Central memory CD4-positive, alpha-beta T cell (primary cell): Measurements from ENCODE around the gene ABHD4.
A peak's percentile ranks its signal among the peaks of the same experiment; 100 is the strongest.
"Not testable (repeated sequence)": the region's sequence is repeated elsewhere in the genome, so short reads cannot be mapped to it uniquely, and the experiment has no call there.

Source experiments
- DNase-seq: peaks from one replicate; pipeline ENCODE4 v3.0.0; 2022

ABHD4 gene

GRCh38 chr14:22561661-22562579, 36.2 kb upstream of the ABHD4 start:
- peak; percentile 94 for DNase-seq

DNA sequence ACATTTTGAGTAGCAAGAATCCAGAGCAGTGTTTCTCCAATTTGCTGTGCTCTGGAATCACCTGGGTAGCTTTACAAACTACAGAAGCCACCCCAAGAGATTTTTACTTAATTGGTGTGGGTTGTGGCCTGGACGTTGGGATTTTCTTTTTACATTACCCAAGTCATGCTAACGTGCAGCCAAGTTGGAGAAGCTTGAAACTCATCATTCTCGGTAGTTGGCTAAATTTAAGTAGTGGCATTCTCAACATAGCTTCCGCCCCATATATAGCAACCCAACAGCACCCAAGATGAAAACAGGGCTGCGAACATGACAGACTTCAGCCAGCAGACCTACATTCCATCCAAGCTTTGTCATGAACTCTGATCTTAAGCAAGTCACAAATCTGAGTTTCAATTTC, 34.1 kb upstream of the ABHD4 start:
- DNase-seq: no peak

GRCh38 chr14:22564463-22564862, 33.6 kb upstream of the ABHD4 start:
- DNase-seq: no peak

DNA sequence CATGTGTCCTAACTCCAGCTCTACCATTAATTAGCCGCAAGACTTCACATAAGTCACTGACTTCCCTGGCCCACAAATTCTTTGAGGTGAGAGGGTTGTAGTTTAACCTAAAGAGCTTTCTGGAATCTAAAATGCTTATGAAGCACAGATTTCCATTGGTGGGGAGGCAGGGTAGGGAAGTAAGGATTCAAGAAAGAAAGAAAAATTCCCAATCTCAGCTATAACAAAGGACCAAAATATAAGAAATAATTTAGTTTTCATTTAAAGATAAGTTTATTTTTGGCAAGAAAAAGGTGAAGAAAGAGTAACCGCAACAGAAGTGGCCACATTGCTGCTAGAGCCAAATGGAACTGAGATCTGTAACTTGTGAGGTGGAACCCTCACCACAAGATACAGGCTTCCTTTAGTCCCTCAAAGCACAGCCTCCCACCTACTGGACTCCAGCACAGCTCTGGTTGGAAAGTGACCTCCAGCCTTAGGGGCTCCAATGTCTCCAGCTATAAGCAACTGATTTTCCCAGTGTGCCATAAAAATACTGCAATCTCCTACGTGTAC, 32.6 kb upstream of the ABHD4 start:
- no peak for DNase-seq

DNA sequence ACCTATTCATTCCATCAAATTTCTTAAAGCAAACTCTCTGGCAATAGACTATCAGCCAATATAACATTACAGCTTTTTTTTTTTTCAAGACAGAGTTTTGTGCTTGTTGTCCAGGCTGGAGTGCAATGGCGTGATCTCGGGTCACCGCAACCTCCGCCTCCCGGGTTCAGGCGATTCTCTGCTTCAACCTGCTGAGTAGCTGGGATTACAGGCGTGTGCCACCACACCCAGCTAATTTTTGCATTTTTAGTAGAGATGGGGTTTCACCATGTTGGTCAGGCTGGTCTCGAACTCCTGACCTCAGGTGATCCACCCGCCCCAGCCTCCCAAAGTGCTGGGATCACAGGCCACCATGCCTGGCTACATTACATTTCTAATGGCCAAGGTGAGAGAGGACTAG, 31.8 kb upstream of the ABHD4 start:
- DNase-seq: not testable (repeated sequence)

DNA sequence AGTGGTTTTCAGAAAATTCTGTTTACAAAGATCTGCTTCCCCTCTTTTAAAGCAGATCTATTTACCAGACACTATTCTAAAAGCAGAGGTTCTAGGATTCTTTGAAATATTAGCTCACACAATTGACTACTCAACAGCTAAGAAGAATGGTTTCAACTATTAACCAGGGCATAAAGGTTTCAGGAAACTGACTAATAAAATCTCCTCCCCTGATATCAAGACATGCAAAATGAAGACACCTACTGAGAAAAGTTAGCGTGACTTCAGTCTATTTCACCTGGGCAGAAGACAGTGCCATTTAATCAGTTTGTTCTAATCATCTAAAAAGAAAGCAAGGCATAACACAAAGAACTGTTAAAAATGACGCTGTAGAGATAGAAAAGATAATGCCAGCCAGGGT, 31.3 kb upstream of the ABHD4 start:
- no peak for DNase-seq

GRCh38 chr14:22567437-22567836, 30.7 kb upstream of the ABHD4 start:
- DNase-seq: no peak

DNA sequence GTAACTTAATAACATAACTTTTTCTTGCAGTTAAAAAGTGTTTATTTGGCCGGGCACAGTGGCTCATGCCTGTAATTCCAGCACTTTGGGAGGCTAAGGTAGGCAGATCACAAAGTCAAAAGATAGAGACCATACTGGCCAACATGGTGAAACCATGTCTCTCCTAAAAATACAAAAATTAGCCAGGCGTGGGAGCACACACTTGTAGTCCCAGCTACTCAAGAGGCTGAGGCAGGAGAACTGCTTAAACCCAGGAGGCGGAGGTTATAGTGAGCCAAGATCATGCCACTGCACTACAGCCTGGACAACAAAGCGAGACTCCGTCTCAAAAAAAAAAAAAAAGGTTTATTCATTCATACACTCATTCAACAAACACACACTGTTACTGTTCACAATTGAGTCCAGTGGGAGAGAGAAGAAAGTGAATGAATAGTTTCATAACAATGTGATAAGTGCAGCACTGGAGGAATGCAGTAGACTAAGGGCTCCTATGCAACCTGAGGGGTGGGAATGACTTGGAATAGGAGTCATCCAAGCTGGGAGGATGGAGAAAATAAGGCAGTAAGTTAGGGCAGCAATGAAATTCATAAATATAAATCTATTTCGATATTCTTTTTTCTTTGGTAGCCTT, 28.9 kb upstream of the ABHD4 start:
- DNase-seq: no peak

GRCh38 chr14:22569737-22570131, 28.4 kb upstream of the ABHD4 start:
- DNase-seq: no peak

DNA sequence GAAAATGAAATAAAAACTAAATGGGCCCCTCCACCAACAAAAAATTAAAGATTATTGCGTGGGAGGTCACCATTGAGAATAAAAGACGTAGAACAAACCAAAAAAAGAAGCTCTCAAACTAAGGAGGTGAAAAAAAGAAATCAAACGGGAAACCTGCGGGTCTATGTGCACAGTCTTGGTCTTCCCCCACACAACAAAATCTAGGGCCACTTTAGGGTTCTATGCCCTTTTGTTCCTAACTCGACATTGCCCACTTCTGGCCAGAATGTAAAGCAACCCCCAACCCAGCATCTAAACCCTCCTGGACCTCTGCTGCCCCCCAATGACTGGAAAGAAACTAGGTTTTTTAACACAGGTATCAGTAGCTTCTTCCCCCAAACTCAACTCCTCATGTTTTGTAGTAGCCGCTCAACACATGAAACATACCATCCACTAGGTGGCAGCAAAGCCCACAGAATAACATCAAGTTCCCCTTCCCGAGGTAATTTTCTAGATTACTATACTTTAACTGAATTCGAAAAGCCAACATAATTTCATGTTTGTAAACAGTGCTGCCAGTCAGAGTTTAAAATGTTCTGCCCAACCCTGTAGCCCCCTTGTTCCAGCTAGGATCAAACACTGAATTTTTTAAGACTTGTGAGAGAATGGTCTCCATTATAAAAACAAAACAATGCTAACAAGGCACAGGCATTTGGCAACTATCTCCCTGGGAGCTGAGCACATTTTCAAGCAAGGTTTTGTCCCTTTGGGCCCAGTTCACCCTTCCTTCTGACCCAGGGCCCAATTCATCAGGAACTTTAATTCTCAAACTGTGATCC, 27.8 kb upstream of the ABHD4 start:
- DNase-seq: peak; percentile 97

DNA sequence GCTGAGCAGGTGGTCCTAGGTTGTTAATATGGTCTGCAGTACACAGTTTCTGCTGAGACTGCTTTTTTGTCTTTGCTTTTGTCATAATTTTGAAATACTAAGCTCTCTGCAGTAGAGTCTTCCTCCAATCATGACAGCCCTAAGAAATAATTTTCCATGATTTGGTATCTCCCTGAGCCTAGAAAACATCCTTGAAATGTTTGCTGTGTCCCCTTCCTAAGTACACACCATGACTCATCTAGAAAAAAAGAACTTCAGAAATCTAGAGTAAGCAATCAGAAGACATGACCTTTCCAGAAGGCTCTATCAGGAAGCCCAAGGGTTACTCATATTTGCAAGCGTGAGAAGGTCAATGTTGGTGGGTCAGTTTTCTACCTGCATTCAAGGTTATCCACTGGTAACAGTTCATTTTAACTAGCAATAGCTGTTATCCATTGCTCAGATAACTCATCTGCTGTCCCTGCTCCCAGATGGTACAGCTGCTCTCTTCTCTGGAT, 25.5 kb upstream of the ABHD4 start:
- no peak for DNase-seq

- DNase-seq: no peak
Measured at GRCh38 chr14:22573804-22574203, 24.3 kb upstream of the ABHD4 start.

GRCh38 chr14:22577334-22577908, 20.7 kb upstream of the ABHD4 start:
- no peak for DNase-seq

DNA sequence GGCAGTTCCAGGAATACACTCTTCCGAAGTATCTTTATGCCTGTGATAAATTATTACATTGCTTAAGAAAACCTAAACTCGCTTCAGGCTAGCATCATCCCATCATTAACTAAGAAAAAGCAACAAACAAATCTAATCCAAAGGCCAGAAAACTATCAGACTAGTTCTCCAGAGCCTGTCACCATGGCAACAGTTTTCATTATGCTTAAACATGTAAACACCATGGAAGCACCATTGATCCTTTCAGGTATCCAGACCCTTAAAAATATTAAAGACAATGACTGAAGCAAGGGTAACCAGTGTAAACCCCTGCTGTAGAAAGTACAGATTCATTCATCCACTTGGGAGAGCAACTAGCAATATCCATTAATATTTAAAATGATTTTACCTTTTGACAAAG, 18.9 kb upstream of the ABHD4 start:
- no peak for DNase-seq

- no peak for DNase-seq
Measured at GRCh38 chr14:22579881-22580280, 18.2 kb upstream of the ABHD4 start.

GRCh38 chr14:22580625-22581024, 17.5 kb upstream of the ABHD4 start:
- DNase-seq: no peak

DNA sequence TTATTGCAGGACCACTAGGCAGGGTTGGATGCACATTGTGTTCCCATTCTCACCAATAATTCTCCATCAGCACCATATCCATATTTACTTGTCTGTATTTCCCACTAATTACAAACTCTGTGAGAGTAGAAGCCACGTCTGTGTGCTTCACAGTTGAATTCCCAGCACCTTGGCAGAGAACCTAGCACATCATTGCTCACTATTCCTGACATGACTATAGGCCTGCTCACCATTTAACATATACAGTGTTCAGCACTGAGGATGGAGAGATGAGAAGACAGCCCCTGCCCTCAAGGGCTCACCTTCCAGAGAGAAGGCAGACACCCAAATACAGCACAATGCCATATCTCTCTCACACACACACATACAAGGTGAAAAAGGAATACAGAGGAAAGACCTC, 14.1 kb upstream of the ABHD4 start:
- DNase-seq: no peak

DNA sequence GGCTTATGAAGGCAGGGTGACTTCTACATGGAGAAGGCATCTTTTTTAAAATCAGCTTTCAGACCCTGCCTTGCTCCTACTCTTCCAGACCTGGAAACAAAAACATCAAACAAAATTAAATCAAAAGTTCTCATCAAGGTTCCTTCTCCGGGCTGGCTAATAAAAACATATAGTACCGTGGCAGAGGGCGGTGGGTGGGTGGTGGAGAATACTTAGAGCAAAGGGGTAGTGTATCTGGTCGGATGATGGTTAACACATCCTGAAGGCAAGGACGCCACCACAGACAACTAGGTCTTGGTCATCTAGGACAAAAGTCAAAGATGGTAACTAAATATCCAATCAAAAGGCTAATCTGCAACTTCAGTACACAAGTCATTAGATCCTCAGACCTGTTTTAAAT, 10.9 kb upstream of the ABHD4 start:
- no peak for DNase-seq

DNA sequence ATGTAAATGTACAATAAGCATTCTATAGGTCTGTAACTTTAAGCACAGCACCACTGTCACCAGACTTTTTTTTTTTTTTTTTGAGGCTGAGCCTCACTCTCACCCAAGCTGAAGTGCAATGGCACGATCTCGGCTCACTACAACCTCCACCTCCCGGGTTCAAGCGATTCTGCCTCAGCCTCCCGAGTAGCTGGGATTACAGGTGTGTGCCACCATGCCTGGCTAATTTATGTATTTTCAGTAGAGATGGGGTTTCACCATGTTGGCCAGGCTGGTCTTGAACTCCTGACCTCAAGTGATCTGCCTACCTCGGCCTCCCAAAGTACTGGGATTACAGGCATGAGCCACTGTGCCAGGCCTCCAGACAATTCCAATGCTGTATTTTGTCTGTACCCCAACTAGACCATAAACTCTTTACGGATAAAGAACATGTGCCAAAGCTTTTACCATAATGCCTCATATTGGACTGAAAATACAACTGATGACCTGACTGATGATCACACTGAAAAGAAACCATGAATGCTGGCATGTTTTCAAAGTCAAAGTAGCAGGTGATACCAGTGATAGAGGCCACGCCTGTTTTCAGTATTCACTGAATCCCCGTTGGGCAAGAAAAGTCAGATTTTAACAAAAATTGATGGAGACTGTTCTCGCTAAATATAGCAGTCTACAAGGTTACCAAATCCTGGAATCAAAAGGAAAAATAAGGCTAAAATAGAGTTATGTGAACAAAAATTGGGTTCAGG, 10.2 kb upstream of the ABHD4 start:
- peak; percentile 42 for DNase-seq

- no peak for DNase-seq
Measured at GRCh38 chr14:22588526-22589095, 9.5 kb upstream of the ABHD4 start.

- peak; percentile 100 for DNase-seq
Measured at GRCh38 chr14:22589096-22589839, 8.8 kb upstream of the ABHD4 start, which contains the start of gene DAD1. DAD1 (minus strand) TSS chr14:22589224; CDS start chr14:22589157, 67 bp downstream.
